HG02610 (cell line): ENCODE results near the gene ATP4B.

Experiments used
- ATAC-seq: cut with Tn5 transposase; IDR thresholded peaks from one replicate; pipeline ENCODE4 v1.9.1; 2021; ENCODE audit warnings: mild to moderate bottlenecking, moderate library complexity; ENCODE audit not compliant: unreplicated experiment

ATP4B gene

DNA sequence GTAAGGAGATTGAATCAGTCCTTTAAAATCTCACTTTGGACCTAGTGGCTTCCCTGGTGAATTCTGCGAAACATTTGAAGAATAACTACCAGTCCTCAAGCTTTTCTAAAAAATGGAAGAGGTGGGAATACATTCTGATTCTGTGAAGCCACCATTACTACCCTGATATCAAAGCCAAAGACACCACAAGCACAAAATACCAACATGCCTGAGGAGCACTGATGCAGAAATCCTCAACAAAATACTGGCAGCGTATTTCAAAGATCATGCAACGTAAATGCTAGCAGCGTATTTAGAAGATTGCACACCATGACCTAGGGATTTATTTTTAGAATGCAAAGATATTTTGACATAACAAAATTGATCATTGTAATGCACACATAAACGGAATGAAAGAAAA lies 14.4 kb downstream of the ATP4B start:
- ATAC-seq, result no peak

DNA sequence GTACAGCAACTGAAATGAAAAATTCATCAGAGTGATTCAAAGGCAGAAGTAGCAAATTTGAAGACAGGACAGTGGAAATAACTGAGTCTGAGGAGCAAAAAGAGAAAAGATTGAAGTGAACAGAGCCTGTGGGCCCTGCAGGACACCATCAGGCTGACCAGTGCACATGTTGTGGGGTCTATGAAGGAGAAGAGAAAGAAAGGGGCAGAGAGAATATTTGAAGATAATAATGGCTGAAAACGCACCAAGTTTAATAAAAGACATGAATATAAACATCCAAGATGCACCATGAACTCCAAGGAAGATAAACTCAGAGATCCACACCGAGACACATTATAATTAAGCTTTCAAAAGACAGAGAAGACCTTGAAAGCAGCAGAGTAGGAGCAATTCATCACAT lies 15.4 kb downstream of the ATP4B start:
- no peak for ATAC-seq

DNA sequence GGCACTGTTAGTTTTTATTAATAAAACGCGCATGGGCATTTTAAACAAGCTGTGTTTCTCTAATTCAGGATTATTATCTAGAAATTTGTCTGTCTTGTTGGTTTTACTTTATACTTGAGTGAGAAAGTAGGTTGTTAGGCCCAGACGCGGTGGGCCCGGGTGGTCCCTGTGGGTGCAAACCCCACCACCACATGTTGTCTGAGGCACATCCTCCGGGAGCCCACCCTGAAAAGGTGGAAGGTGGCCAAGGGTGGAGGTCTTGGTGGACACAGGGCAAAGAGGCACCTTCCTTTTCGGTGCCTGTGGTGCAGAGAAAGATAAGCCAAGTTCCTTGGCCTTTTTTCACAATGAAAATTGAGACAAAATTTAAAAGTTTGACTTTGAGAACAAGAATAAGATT lies 16.6 kb downstream of the ATP4B start:
- ATAC-seq, result no peak

DNA sequence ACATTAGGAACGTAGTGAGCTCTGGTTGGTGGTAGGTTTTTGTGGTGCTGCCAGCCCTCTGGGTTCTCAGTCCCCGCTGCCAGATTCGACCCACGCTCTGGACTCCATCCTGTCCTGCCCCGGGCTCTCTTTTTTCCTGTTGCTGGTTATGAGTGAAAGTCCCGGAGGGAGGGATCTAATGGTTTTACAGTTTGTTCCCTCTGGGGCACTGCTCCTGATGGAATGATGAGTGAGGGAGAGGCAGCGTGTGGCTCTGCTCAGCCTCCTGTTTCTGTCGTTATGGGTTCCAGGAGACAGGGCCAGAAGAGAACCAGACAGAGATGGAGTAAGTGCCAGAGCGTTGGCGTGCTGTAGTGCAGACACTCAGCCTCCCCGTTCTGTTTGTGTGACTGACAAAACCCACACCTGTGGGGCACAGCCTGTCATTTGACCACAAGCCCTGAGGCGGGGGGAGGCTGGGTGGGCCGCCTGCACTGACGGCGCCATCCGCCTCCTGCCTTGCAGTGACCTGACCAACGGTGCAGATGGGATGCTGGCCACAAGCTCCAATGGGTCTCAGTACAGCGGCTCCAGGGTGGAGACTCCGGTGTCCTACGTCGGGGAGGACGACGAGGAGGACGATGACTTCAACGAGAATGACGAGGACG lies 18.3 kb downstream of the ATP4B start:
- no peak for ATAC-seq

DNA sequence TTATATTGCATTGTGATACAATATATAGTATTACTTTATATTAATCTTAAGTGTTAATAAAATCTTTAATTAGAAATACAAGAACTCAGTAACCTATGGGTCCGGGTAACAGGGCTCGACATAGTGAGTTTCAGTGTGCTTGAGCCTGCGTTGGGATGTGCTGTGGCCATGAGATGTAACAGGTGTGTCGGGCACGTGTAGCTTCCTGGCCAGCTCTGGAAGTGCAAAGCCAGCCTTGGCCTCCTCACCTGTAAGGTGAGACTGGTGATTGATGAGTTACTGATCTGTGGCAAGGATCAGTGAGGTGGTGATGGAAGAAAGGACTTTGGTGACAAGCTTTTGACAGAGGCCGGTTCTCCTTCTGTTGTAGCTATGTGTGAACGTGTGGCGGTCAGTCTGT lies 19.2 kb downstream of the ATP4B start:
- no peak for ATAC-seq

DNA sequence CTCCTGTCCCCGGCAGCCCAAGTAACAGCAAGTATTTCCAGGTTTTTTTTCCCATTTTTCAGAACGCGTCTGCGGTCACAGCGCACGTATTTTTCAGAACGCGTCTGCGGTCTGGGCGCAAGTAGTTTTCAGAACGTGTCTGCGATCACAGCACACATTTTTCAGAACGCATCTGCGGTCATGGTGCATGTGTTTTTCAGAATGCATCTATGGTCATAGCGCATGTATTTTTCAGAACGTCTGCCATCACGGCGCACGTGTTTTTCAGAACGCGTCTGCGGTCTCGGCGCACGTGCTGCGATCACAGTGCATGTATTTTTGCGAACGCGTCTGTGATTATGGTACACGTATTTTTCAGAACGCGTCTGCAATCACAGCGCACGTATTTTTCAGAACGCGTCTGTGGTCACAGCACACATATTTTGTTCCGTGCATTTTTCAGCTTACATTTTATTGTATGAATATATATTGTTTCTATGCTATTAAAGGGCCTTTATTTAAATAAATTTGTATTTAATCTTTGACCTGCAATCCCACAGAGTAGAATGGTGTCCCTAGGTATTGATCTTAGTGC lies 19.7 kb downstream of the ATP4B start:
- ATAC-seq, result no peak

DNA sequence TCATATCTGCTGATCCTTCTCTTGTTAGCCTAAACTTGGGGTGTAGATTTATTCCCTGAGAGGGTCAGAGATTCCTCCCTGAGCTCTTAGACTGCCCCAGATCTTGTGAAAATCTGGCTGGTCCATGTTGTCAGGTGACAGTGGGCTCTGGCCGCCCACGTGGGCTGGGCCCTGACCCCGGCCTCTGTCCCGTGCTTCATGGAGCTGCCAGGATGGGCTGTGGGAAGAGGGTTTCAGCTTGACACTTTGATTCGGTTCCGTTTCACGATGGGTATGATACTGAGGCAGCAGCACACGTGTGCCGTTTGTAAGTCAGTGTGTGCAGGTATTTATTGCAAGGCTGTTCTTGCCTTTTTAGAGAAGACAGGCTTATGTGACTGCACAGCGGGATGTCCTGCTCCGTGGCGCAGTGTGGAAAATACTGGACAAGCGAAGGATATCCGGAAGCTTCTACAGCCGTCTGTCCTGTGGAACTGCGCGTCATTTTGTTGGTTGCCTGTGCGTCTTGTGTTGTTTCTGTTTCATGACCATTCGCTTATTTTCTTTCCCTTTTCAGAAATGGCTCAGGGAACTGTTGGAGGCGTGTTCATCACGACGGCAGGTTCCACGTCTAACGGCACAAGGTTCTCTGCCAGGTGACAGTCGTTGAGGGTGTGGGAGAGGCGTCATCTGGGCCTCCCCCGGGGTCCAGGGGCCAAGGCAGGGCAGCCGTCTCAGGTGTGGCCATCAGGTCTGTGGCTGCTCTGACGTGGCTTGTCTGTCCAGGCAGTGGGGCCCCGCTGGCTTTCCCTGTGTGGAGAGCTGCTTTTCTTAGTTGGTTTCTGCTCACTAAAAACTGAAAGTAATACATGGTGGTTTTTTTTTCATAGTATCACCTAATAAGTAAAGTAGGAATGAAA lies 20.5 kb downstream of the ATP4B start:
- no peak for ATAC-seq

DNA sequence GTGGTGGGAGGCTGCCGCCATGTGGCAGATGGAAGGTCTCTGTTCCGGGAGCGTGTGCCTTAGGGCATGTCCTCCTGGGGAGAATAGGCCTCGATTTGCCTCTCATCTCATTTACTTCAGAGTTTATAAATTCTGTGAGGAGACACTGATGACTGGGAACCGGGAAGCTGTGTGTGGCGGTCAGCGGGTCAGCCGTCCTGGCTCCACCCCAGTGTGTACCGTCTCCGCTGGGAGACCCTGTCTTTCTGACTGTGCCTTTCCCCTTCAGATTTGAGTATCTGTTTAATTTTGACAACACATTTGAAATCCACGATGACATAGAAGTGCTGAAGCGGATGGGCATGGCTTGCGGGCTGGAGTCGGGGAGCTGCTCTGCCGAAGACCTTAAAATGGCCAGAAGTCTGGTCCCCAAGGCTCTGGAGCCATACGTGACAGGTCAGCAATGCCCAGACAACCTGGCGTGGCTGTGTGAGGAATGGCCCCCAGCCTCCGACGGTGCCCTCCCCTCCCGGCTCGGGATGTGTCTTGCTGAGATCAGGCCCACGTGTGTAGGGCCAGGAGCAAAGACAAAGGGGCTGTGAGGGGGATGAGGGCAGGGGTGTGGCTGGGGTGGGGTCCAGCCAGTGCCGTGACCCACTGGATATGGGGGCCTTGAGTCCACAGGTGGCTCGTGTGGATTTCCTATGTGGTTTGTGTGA lies 21.6 kb downstream of the ATP4B start:
- no peak for ATAC-seq

DNA sequence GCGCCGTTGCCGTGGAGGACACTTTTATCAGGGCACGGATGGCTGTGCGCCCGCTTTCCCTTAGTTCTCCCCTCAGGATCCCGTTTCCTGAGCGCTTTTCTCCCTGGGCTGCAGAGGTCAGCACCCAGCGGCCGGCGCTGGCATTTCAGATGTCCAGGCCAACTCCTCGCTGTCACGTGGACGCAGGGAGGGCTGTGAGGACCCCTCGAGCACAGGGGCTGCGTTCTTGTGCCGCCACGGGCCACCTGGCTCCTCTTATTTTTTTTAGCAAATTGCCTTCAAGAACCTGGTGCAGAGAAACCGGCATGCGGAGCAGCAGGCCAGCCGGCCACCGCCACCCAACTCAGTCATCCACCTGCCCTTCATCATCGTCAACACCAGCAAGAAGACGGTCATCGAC lies 22.3 kb downstream of the ATP4B start:
- no peak for ATAC-seq

DNA sequence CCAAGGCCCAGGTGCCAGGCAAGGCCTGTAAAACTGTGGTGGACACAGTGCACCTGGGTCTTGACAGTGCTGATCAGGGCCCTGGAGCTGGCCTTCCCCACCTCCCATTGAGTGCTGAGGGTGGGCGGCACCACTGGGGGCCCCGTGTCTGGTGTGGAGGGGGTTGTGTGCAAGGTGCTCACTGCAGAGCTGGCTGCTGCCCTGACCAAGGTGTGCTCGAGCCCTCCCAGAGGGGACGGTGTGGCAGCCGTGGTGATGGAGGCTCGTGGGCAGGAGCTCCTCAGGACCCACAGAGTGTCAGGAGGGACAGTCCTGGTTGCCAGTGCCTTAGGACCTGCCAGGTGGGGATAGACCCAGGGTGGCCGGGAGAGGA lies 23.0 kb downstream of the ATP4B start:
- ATAC-seq, result no peak

DNA sequence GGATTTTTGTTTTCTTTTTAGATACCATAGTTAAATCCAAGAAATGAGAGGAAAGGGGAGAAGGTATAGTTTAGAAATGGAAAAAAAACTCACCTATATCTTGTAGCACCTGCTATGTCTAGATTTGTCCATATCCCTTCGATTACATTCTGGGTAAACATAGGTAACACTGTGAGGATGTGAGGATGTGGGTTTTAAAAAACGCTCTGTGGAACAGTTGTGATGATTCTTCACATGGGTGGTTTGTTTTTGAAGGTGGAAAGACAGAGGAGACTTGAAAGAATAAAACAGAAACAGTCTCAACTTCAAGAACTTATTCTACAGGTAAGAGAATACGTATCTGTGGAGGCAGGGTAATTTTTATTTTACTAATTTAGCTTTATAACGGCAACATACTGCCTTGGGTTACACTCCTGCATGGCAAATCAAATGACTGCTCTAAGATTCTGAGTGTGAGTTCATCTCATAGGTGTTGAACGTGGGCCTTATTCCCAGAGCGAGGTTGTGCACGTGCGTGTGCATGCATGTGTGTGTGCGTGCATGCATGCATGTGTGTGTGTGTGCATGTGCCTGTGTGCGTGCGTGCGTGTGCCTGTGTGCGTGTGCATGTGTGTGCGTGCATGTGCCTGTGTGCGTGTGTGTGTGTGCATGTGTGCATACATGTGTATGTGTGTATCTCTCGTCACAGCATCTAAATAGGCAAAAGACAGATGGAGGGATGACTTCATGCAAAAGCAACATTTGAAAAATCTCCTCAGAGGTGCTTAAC lies 23.5 kb downstream of the ATP4B start:
- ATAC-seq, result no peak

DNA sequence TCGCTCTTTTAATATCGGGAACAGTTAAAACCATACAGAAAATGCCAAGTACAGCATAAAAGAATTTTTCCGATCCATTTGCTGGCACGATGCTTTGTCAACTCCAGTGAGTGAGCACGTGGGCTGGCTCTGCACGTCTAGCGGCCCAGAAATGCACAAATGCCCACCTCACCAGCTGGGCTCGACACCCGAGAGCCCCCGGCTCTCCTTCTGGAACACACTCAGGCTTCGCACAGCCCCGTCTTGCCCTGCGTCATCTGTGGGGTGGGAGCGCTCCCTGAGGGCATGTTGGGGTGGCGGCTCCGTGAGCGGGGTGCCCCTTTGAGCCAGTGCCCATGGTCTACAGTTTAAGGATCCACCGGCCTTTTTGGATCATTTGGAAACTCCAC lies 24.5 kb downstream of the ATP4B start:
- no peak for ATAC-seq

DNA sequence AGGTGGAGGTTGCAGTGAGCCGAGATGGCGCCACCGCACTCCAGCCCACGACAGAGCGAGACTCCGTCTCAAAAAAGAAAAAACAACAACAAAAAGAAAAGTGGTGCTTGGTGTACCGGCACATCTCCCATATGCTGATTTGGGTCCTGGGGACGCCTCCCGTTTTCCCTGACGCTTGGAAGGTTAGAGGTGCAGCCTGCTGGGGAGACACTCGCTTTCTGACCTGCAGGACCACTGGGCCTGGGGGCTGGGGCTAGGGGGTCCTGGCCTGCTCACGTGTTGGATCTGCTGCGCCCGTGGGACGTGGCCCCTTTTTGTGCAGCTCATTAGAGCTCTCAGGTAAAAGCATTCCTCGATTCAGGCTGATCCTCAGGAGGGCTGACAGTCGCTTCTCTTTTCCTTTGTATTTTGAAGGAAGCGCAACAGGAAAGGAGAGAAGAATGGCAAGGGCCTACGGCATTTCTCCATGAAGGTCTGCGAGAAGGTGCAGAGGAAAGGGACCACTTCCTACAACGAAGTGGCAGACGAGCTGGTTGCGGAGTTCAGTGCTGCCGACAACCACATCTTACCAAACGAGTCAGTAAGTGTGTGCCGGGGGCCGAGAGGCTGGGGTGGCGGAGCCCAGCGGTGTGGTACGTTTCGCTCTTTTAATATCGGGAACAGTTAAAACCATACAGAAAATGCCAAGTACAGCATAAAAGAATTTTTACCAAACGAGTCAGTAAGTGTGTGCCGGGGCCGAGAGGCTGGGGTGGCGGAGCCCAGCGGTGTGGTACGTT lies 25.1 kb downstream of the ATP4B start:
- ATAC-seq, result no peak

DNA sequence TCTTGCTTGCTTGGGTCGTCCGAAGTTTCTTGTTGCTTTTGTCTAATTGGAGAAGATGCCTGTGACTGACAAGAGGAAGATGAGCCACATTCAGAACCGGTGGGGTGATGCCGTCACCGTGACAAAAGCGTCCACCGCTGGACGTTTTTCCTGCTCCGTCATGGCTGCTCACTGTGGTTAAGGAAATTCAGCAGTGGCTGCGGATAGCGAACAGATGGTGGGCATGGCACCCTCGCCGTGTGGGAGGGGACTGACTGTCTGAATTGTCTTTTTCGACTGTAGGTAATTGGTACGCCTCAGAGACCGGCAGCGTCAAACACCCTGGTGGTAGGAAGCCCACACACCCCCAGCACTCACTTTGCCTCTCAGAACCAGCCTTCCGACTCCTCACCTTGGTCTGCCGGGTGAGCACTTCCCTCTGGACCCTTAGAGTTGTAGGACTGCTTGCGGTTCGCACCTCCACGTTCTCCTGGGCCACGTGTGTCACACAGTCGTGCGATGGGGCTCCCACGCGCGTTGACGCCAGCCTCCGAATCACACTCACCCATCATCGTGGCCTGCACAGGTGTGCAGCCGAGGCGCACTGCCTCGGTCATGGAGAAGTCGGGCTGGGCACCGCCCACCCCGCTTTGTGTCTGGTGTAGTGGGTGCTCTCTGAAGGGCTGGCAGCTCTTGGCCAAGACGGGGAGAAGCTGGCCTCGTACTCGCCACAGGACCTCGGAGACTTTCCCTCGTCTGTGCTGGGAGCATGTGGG lies 26.5 kb downstream of the ATP4B start:
- no peak for ATAC-seq

DNA sequence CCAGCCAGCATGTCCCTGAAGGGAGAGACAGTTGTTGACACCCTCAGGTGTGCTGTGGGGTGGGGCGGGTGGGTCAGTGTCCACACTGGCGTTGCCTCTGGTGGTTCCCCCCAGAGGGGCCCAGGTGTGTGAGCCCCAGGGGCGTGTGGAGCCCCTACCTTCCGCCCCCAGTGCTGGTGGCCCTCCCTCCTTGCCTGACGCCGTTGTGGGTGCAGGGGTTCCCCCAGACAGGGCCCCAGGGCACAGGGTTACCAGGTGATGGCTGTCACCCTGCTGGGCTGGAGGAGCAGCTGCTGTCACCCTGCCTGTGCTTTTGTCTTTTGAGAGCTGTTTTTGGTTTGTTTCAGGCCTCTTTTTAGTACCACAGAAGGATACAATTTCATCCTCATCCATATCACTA lies 27.2 kb downstream of the ATP4B start:
- no peak for ATAC-seq

DNA sequence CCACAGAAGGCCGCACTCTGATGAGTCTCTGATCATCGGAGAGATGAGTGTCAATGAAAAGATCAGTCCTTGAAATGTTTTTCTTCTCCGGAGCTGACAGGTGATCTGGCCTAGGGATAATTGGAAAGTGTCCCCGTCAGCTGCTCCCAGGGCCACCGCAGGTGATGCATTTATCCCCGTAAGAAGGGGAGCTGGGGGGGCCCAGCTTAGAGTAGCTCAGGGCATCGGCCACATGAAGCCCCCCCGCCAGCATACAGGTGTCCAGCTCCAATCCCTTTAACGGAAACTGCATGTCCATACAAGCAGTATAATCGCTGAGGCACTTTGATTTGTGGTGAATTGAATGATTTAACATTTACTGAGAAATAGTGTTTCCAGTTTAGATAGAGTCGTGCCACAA lies 27.7 kb downstream of the ATP4B start:
- no peak for ATAC-seq

DNA sequence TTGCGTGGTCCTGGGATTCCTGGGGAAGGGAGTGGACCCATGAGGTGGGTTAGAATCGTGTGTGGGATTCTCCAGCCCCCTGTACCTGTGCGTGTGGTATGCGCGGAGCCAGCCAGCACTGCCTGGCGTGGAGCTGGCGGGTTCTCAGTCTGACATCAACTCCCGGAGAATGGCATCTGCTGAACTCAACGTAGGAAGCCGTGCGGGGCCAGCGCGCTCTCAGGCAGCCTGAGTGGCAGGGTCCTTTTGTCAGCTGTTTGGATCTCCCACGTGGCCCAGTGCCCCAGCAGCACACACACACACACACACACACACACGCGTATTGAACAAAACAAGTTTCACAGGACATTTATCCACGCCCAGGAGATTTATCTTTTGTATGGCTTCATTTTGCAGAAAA lies 28.1 kb downstream of the ATP4B start:
- ATAC-seq, result no peak

DNA sequence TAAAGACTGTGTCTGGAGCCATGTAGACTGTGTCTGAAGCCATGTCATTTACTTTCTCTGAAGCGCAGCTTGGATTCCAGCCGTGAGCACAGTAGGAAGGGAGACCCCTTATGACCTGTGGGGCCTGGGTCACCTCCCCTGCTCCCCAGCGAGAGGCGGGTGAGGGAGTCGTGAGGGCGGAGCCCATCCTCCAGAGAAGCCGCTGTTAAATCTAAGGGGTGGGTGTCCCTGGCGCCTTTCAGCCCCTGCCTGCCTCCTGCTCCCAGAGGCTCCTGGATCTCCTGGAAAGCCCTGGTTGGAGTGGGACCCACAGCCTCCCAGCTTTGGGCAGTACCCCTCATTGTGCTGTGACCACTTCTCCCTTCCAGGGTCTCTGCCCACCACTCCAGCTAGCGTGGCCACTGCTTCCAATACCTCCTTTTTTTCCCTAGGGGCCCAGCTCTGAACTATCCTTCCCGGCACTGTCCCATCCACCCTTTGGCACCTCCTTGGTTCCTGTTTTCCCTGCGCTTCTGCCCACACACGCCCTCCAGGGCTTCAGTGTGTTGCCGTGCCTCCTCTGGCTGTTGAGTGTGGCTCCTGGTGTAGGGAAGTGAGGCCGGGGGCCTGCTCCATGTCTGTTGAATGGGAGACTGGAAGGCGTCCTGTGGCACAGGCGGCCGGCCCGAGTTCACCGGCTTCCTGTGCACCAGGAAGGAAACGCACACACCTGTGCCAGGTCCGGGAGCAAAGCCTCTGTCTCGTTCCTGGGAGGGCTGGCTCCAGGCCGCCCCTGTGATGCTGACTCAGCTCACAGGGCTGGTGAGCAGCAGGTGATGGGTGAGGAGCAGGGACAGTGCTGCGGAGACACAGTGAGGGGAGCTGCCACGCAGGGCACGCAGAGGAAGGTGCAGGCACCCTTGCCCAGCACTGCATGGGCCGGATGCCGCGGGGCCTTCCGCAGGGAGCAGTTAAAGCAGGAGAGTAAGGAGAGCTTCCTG lies 29.4 kb downstream of the ATP4B start:
- ATAC-seq, result no peak
